ENCODE measurements around the gene TFR2. TPM values are rescaled to one million over a fixed set of nuclear protein-coding genes. Genes with fewer than 3 reads are reported as not detected.

Gene TFR2
- total and polyA plus RNA-seq, 2 donors (not counting 1 experiment from before 2014, with no cell fraction given), result 5.9 to 10.0 TPM

- H3K79me2 ChIP-seq (ENCODE audit: control insufficient read depth, insufficient read depth, low read length), result peaks cover 12% of the 10 kb centered on the region
- no peaks in the 10 kb centered on the region for H3K27me3 ChIP-seq (replicated peaks in 1 of 4; ENCODE audit: control extremely low read depth in 1 of 4, control insufficient read depth in 3 of 4, insufficient read depth in 4 of 4, low read length in 3 of 4)
- peak overlapping the region; percentile 79 for H2AFZ ChIP-seq (ENCODE audit: insufficient read depth, low read depth, low read length, poor library complexity, severe bottlenecking)
- H3K27ac ChIP-seq (ENCODE audit: low read length in 2 of 2), result peak overlapping the region; percentile 87 to 97
- no peaks in the 10 kb centered on the region for H3K9me3 Mint-ChIP-seq (ENCODE audit: insufficient read depth)
- peak overlapping the region; percentile 85 for H3K4me2 ChIP-seq (replicated peaks; ENCODE audit: low read depth, low read length, poor library complexity, severe bottlenecking)
- intact Hi-C loops (cut with micrococcal nuclease), result loop anchor here (1.0 to 10.0 kb wide), 11 partner anchors 17 to 589 kb away; partner anchors contain the start of genes AGFG2, COPS6, FBXO24 and LRCH4
- H3K4me1 ChIP-seq (ENCODE audit: control insufficient read depth in 2 of 2, insufficient read depth in 2 of 2, low read length in 2 of 2), result peaks cover 0 to 6% of the 10 kb centered on the region in 2 donors
- peaks cover 0 to 26% of the 10 kb centered on the region in 2 experiments for H3K36me3 ChIP-seq (replicated peaks in 1 of 2; ENCODE audit: control extremely low read depth in 1 of 2, control insufficient read depth in 1 of 2, extremely low read depth in 1 of 2, insufficient read depth in 2 of 2, low read length in 1 of 2)
- H3K4me3 ChIP-seq (ENCODE audit: control extremely low read depth in 1 of 5, extremely low read depth in 1 of 5, insufficient read depth in 1 of 5, low read depth in 2 of 5, low read length in 4 of 5), result peak overlapping the region; percentile 53 to 99 (median 98)
- ATAC-seq (ENCODE audit: low read depth), result no peak
- POLR2A ChIA-PET, result interaction anchor here (1.0 to 2.7 kb wide), 4 partner anchors 21 to 178 kb away, joined by 3 to 16 read pairs (median 4); partner anchors contain the start of gene SLC12A9
- no peak for TF ChIP-seq EZH2 (IDR thresholded peaks at IDR 0.05; ENCODE audit: borderline replicate concordance, insufficient read depth, low read depth, low read length, poor library complexity, severe bottlenecking)
- no peak for TF ChIP-seq CTCF (IDR thresholded peaks at IDR 0.05)
- no peak for DNase-seq
- peak overlapping the region; percentile 97 for H3K9ac ChIP-seq (ENCODE audit: low read length)
- H3K9me3 ChIP-seq (ENCODE audit: control extremely low read depth in 1 of 3, control insufficient read depth in 2 of 3, insufficient read depth in 1 of 3, low read length in 2 of 3), result no peaks in the 10 kb centered on the region
- CTCF ChIA-PET, result interaction anchor here (4.2 to 4.7 kb wide), 2 partner anchors 17 to 31 kb away, joined by 14 to 53 read pairs; partner anchors contain the start of gene POP7
- H3K4me3 Mint-ChIP-seq, result peak overlapping the region; percentile 96
- peaks cover 8% of the 10 kb centered on the region for H3K4me1 Mint-ChIP-seq
- H4K20me1 ChIP-seq (ENCODE audit: control insufficient read depth, insufficient read depth, low read length, poor library complexity, severe bottlenecking), result peaks cover 36% of the 10 kb centered on the region
- peak overlapping the region; percentile 97 for H3K27ac Mint-ChIP-seq
- no peaks in the 10 kb centered on the region for H3K27me3 Mint-ChIP-seq
- WGBS (ENCODE audit: insufficient coverage), result 0% methylated on average over 25 of the region's 34 CpGs
Observed at GRCh38 chr7:100673942-100674410, 32.6 kb upstream of the TFR2 start.

Data from B cell (primary cell).